SU-DHL-6 (cell line): ENCODE data around the gene RAB20.

Experiments
- H2AFZ ChIP-seq: fragments of 200-600 bp; sonication (generic); 2 replicates; pipeline ENCODE4 v1.6.1; 2014; ENCODE audit warnings: low read depth, mild to moderate bottlenecking, moderate library complexity, mixed read lengths, antibody characterized with exemption, low read length; ENCODE audit not compliant: severe bottlenecking
- H3F3A ChIP-seq: fragments of 200-600 bp; shearing (Covaris generic); 2 replicates; pipeline ENCODE4 v1.6.0; 2016; ENCODE audit warnings: antibody characterized with exemption, mild to moderate bottlenecking; ENCODE audit not compliant: insufficient read depth
- H3K27ac ChIP-seq: fragments of 200-600 bp; sonication (generic); 2 replicates; pipeline ENCODE4 v1.5.1; 2016; ENCODE audit warnings: low read depth, mild to moderate bottlenecking, low read length, moderate library complexity, mixed read lengths
- H3K27me3 ChIP-seq: fragments of 200-600 bp; sonication (generic), shearing (Covaris generic); 2 replicates; pipeline ENCODE4 v1.6.0; 2014; ENCODE audit warnings: mild to moderate bottlenecking, low read length
- H3K36me3 ChIP-seq: fragments of 200-600 bp; sonication (generic); 2 replicates; pipeline ENCODE4 v1.6.1; 2014; ENCODE audit warnings: mild to moderate bottlenecking, low read length, mixed read lengths
- H3K4me2 ChIP-seq: fragments of 300-600, 200-600 bp; shearing (Covaris generic), sonication (generic); 2 replicates; pipeline ENCODE4 v1.6.0; 2014; ENCODE audit warnings: low read length, low read depth, mild to moderate bottlenecking; ENCODE audit not compliant: poor library complexity, severe bottlenecking
- H3K4me3 ChIP-seq: fragments of 200-600 bp; sonication (generic); 2 replicates; pipeline ENCODE4 v1.5.1; 2014; ENCODE audit warnings: antibody characterized with exemption, low read length, mild to moderate bottlenecking, mixed read lengths; ENCODE audit not compliant: insufficient read depth, poor library complexity, severe bottlenecking
- H3K79me2 ChIP-seq: fragments of 200-600 bp; sonication (generic); 2 replicates; pipeline ENCODE4 v1.6.1; 2014; ENCODE audit warnings: mild to moderate bottlenecking, low read length, moderate library complexity; ENCODE audit not compliant: insufficient read depth
- H3K9ac ChIP-seq: fragments of 200-600 bp; sonication (generic); 2 replicates; pipeline ENCODE4 v1.7.0; 2014; ENCODE audit warnings: mild to moderate bottlenecking, low read length
- H3K9me2 ChIP-seq: fragments of 200-600 bp; sonication (generic); replicated peaks from 2 replicates; pipeline ENCODE4 v1.6.1; 2014; ENCODE audit warnings: low read length; ENCODE audit not compliant: insufficient read depth
- H3K9me3 ChIP-seq: fragments of 200-600 bp; sonication (generic); 2 replicates; pipeline ENCODE4 v1.6.1; 2014; ENCODE audit warnings: low read length, mixed read lengths; ENCODE audit not compliant: insufficient read depth
- H4K20me1 ChIP-seq: fragments of 200-600 bp; sonication (generic); 2 replicates; pipeline ENCODE4 v1.6.1; 2014; ENCODE audit warnings: low read depth, mild to moderate bottlenecking, antibody characterized with exemption, low read length, moderate library complexity, mixed read lengths
- EZH2phosphoT487 ChIP-seq: fragments of 200-600 bp; sonication (generic), shearing (Covaris generic); conservative IDR thresholded peaks from 2 replicates; pipeline ENCODE4 v1.6.1; 2018; ENCODE audit warnings: mild to moderate bottlenecking, antibody characterized with exemption, low read length, moderate library complexity, mixed read lengths
- TF ChIP-seq, protein P1 (sequence below): fragments of 200-600 bp; sonication (generic); IDR thresholded peaks from one replicate; pipeline ENCODE4 v1.5.1; 2017; ENCODE audit warnings: antibody characterized with exemption, mild to moderate bottlenecking, low read length, moderate library complexity; ENCODE audit not compliant: insufficient read depth, poor library complexity, severe bottlenecking

RAB20 gene

DNA sequence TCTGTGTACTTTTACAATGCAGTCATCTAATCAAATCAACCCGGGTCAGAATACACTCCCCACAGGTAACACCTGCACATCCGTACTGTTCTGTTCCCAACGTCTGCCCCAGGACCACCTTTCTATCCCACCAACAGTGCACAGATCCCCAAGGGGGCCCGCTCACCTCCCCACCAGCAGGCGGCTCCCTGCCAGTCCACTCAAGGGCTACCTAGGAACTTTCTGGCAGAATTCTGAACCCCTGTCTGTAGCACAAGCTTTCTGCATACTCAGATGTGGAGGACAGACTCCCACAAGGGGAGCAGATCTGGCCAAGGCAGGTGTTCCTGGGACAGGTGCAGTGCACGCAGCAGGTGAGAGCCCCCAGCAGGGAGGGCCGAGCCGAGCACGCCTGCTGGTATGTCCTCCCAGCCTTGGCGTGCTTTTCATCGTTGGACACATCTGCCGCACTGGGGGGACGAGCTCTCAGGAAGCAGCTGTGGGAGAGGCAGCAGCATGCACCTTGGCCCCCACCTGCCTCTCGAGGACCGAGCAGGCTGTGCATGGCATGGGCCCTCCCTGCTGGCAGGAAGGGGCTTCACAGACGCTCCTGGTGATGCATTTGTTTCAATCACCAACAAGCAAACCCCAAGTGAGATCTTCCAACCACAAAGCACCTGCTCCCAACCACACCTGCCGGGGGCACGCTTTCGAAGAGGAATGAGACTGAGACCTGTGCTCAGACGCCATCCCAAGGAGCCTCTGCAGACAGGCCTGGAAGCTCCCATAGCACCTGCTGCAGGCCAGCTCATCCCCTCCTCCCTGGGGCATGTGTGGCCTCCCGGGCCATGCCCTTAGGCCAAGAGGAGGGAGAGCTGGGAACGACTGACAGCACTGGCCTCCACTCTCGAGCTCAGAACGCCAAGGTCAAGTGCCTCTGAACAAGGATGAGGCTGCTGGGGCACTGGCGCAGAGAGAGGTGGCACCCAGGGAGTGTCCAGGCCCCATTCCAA is 35.9 kb downstream of the RAB20 start:
- no peaks in the 10 kb centered on the region for H3K9me3 ChIP-seq
- no peak overlapping the region for H3K4me2 ChIP-seq
- no peaks in the 10 kb centered on the region for H3K9me2 ChIP-seq
- no peak overlapping the region for H3K4me3 ChIP-seq
- H3K27ac ChIP-seq: no peak overlapping the region
- no peak overlapping the region for H2AFZ ChIP-seq
- H3K36me3 ChIP-seq: no peaks in the 10 kb centered on the region
- no peaks in the 10 kb centered on the region for H3K79me2 ChIP-seq
- H3K27me3 ChIP-seq: no peaks in the 10 kb centered on the region
- H3K9ac ChIP-seq: no peak overlapping the region
- no peaks in the 10 kb centered on the region for H4K20me1 ChIP-seq
- TF ChIP-seq EZH2phosphoT487: no peak
- TF ChIP-seq, protein P1, sequence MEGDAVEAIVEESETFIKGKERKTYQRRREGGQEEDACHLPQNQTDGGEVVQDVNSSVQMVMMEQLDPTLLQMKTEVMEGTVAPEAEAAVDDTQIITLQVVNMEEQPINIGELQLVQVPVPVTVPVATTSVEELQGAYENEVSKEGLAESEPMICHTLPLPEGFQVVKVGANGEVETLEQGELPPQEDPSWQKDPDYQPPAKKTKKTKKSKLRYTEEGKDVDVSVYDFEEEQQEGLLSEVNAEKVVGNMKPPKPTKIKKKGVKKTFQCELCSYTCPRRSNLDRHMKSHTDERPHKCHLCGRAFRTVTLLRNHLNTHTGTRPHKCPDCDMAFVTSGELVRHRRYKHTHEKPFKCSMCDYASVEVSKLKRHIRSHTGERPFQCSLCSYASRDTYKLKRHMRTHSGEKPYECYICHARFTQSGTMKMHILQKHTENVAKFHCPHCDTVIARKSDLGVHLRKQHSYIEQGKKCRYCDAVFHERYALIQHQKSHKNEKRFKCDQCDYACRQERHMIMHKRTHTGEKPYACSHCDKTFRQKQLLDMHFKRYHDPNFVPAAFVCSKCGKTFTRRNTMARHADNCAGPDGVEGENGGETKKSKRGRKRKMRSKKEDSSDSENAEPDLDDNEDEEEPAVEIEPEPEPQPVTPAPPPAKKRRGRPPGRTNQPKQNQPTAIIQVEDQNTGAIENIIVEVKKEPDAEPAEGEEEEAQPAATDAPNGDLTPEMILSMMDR: no peak
- H3F3A ChIP-seq: no peaks in the 10 kb centered on the region

DNA sequence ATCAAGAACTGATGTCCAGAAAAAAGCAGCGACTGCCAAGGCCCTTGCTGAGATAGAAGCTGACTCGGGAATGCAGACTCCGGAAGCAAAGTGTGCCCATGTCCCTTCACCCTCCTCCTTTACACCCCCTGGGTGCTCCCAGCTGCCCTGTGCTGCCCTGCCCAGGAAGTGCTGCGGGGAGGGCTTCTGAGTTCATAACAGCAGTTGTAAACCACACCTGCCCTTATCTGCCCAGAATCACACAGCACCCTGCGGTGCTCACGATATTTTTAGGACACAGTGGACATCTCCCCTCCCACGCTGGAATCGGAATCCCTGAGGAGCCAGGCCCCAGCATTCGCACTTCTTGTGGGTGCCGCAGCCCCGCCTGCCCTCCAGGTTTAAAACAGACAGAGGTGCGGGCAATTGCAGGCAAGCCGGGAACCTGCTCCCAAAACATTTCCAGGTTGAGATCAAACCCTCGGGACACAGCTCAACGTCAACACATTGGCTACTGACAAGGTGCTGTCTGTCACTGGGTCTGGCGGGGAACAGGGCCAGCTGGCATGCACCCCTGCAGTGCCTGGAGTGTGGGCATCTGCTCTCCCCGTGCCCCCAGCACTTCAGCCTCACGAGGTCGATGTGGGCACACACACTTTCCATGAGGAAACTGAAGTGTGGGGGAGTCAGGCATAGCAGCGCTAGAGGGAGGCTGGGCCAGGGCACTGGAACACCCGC is 36.8 kb downstream of the RAB20 start:
- H3F3A ChIP-seq: no peaks in the 10 kb centered on the region
- no peaks in the 10 kb centered on the region for H3K27me3 ChIP-seq
- no peak overlapping the region for H3K27ac ChIP-seq
- no peaks in the 10 kb centered on the region for H4K20me1 ChIP-seq
- H3K9me2 ChIP-seq: no peaks in the 10 kb centered on the region
- H3K4me3 ChIP-seq: no peak overlapping the region
- TF ChIP-seq, protein P1: no peak
- no peak for TF ChIP-seq EZH2phosphoT487
- H3K79me2 ChIP-seq: no peaks in the 10 kb centered on the region
- H3K9ac ChIP-seq: no peak overlapping the region
- no peaks in the 10 kb centered on the region for H3K36me3 ChIP-seq
- H3K9me3 ChIP-seq: no peaks in the 10 kb centered on the region
- no peak overlapping the region for H3K4me2 ChIP-seq
- no peak overlapping the region for H2AFZ ChIP-seq

DNA sequence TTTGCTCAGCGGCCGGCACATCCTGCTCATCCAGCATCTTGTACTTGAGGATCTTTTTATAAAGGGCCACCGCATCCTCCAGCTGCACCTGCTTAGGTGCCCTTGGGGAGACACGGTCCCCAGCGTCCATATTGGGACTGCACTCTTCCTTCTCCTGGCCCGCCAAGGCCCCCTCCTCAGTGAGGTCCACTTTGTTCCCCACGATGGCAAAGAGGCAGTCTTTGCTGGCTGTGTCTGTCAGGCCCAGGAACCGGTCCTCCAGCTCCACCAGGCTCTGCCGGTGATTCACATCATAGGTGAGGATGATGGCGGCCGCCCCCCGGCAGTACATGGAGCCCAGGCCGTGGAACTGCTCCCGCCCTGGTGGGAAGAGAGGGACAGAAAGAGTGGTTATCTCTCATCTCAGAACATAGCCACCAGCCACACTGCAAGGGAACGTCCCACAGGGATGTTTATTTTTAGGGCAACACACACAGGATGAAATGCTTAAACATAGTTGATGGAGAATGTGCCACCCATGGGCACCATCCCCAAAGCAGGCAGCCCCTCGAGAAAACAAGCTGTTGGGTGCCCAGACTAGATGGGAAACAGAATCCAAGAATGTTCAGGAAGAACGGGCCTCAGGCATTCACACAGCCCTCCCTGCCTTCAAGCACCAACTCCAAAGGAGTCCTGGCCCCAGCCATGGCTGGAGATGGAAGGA is 37.5 kb downstream of the RAB20 start:
- Histone ChIP-seq H3K4me3 (no peak overlapping the region), H3K36me3 (no peaks in the 10 kb centered on the region), H3K9me3 (no peaks in the 10 kb centered on the region), H3K79me2 (no peaks in the 10 kb centered on the region), H3K4me2 (no peak overlapping the region), H4K20me1 (no peaks in the 10 kb centered on the region), H3F3A (no peaks in the 10 kb centered on the region), H3K27me3 (no peaks in the 10 kb centered on the region), H2AFZ (no peak overlapping the region), H3K9ac (no peak overlapping the region), H3K9me2 (no peaks in the 10 kb centered on the region), H3K27ac (no peak overlapping the region)
- TF ChIP-seq, protein P1: no peak
- no peak for TF ChIP-seq EZH2phosphoT487
